Measurements from ENCODE around the gene RELN. TPM values are rescaled to one million over a fixed set of nuclear protein-coding genes. Genes with fewer than 3 reads are reported as not detected.

The RELN gene
- total RNA-seq, 2 donors from 2014 or later = 3.9 to 8.5 TPM

- Mint-ChIP-seq H3K4me1 (no peaks in the 10 kb centered on the region), H3K4me3 (no peak overlapping the region), H3K27ac (no peak overlapping the region), H3K36me3 (ENCODE audit: low read depth) (no peaks in the 10 kb centered on the region), H3K9me3 (no peaks in the 10 kb centered on the region), H3K27me3 (ENCODE audit: insufficient read depth) (no peaks in the 10 kb centered on the region)
- H3K4me3 ChIP-seq (ENCODE audit: low read length) = no peak overlapping the region
- no peaks in the 10 kb centered on the region for H3K9me3 ChIP-seq (ENCODE audit: control insufficient read depth, low read length)
- H3K4me1 ChIP-seq (ENCODE audit: control insufficient read depth, insufficient read depth, low read length) = no peaks in the 10 kb centered on the region
- H3K27ac ChIP-seq (ENCODE audit: low read depth, low read length) = no peak overlapping the region
- no peak overlapping the region for H3K9ac ChIP-seq (ENCODE audit: extremely low read depth, low read length, poor library complexity, severe bottlenecking)
- 98% methylated on average over 2 of the region's 2 CpGs; no CpG with 5 or more reads in 1 of the 2 experiments for WGBS, 2 experiments (ENCODE audit: insufficient coverage in 1 of 2, insufficient read length in 1 of 2)
- no peaks in the 10 kb centered on the region for H3K27me3 ChIP-seq (ENCODE audit: control insufficient read depth, insufficient read depth, low read length, poor library complexity, severe bottlenecking)
- DNase-seq = no peak
- no peaks in the 10 kb centered on the region for H3K36me3 ChIP-seq (ENCODE audit: control insufficient read depth, insufficient read depth, low read length)
- no peak for TF ChIP-seq CTCF (conservative IDR thresholded peaks at IDR 0.05)
These were observed 412.4 kb downstream of the RELN start for GRCh38 chr7:103577059-103577458.

GRCh38 chr7:103576641-103577040 lies 412.8 kb downstream of the RELN start:
- H3K4me1 ChIP-seq (ENCODE audit: control insufficient read depth, insufficient read depth, low read length) = no peaks in the 10 kb centered on the region
- 90 to 94% methylated on average over 4 of the region's 5 CpGs for WGBS, 2 experiments (ENCODE audit: insufficient coverage in 1 of 2, insufficient read length in 1 of 2)
- H3K27ac ChIP-seq (ENCODE audit: low read depth, low read length) = no peak overlapping the region
- H3K36me3 ChIP-seq (ENCODE audit: control insufficient read depth, insufficient read depth, low read length) = no peaks in the 10 kb centered on the region
- H3K9ac ChIP-seq (ENCODE audit: extremely low read depth, low read length, poor library complexity, severe bottlenecking) = no peak overlapping the region
- no peak for DNase-seq
- H3K9me3 Mint-ChIP-seq = no peaks in the 10 kb centered on the region
- H3K36me3 Mint-ChIP-seq (ENCODE audit: low read depth) = no peaks in the 10 kb centered on the region
- TF ChIP-seq CTCF (conservative IDR thresholded peaks at IDR 0.05) = no peak
- H3K4me3 ChIP-seq (ENCODE audit: low read length) = no peak overlapping the region
- H3K9me3 ChIP-seq (ENCODE audit: control insufficient read depth, low read length) = no peaks in the 10 kb centered on the region
- H3K27me3 ChIP-seq (ENCODE audit: control insufficient read depth, insufficient read depth, low read length, poor library complexity, severe bottlenecking) = no peaks in the 10 kb centered on the region
- no peak overlapping the region for H3K27ac Mint-ChIP-seq
- no peaks in the 10 kb centered on the region for H3K4me1 Mint-ChIP-seq
- H3K27me3 Mint-ChIP-seq (ENCODE audit: insufficient read depth) = no peaks in the 10 kb centered on the region
- H3K4me3 Mint-ChIP-seq = no peak overlapping the region

- Mint-ChIP-seq H3K36me3 (ENCODE audit: low read depth) (no peaks in the 10 kb centered on the region), H3K27me3 (ENCODE audit: insufficient read depth) (no peaks in the 10 kb centered on the region), H3K4me3 (no peak overlapping the region), H3K4me1 (no peaks in the 10 kb centered on the region), H3K27ac (no peak overlapping the region), H3K9me3 (no peaks in the 10 kb centered on the region)
- no peak overlapping the region for H3K4me3 ChIP-seq (ENCODE audit: low read length)
- no peaks in the 10 kb centered on the region for H3K27me3 ChIP-seq (ENCODE audit: control insufficient read depth, insufficient read depth, low read length, poor library complexity, severe bottlenecking)
- H3K9ac ChIP-seq (ENCODE audit: extremely low read depth, low read length, poor library complexity, severe bottlenecking) = no peak overlapping the region
- WGBS, 2 experiments (ENCODE audit: insufficient coverage in 1 of 2, insufficient read length in 1 of 2) = 80% methylated on average over 1 of the region's 1 CpG; no CpG with 5 or more reads in 1 of the 2 experiments
- TF ChIP-seq CTCF (conservative IDR thresholded peaks at IDR 0.05) = no peak
- H3K36me3 ChIP-seq (ENCODE audit: control insufficient read depth, insufficient read depth, low read length) = no peaks in the 10 kb centered on the region
- no peaks in the 10 kb centered on the region for H3K4me1 ChIP-seq (ENCODE audit: control insufficient read depth, insufficient read depth, low read length)
- no peak for DNase-seq
- H3K9me3 ChIP-seq (ENCODE audit: control insufficient read depth, low read length) = no peaks in the 10 kb centered on the region
- no peak overlapping the region for H3K27ac ChIP-seq (ENCODE audit: low read depth, low read length)
These were observed 414.9 kb downstream of the RELN start for GRCh38 chr7:103574576-103574975.

All from endodermal cell (in vitro differentiated cells).